ENCODE measurements around the gene ZNF679.

DNA sequence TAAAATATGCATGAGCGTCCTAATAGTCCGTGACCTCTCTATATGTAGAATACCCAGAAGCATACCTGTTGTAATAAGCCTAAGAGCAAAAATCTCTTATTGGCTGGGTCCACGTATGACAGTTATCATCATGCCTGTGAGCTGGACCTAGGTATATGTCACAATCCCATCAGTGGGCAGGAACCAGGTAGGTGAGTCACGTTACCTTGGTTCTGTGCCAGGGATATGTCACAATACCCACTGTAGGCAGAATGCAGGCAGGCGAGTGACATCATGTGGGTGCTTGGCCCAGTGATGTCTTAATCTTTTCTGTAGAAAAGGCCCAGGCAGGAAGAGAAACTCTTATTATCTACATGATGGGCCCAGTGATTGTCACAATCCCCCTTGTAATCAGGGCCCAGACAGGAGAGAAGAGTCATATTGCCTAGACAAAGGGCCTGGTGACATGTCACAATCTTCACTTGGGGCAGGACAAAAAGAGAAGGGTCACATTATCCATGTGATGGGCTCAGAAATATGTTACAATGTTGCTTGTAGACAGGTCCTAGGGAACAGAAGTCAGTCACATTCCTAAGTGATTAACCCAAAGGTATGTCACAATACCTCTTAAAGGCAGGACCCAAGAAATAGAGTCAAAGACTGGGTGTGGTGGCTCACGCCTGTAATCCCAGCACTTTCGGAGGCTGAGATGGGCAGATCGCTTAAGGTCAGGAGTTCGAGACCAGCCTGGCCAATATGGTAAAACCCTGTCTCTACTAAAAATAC, 72.5 kb downstream of the ZNF679 start:
- TF ChIP-seq, protein P1, sequence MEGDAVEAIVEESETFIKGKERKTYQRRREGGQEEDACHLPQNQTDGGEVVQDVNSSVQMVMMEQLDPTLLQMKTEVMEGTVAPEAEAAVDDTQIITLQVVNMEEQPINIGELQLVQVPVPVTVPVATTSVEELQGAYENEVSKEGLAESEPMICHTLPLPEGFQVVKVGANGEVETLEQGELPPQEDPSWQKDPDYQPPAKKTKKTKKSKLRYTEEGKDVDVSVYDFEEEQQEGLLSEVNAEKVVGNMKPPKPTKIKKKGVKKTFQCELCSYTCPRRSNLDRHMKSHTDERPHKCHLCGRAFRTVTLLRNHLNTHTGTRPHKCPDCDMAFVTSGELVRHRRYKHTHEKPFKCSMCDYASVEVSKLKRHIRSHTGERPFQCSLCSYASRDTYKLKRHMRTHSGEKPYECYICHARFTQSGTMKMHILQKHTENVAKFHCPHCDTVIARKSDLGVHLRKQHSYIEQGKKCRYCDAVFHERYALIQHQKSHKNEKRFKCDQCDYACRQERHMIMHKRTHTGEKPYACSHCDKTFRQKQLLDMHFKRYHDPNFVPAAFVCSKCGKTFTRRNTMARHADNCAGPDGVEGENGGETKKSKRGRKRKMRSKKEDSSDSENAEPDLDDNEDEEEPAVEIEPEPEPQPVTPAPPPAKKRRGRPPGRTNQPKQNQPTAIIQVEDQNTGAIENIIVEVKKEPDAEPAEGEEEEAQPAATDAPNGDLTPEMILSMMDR (IDR thresholded peaks at IDR 0.05), result no peak
- TF ChIP-seq POLR2A (IDR thresholded peaks at IDR 0.05), result no peak
